B cell (primary cell): ENCODE measurements around the gene ITPR3. TPM values are rescaled to one million over a fixed set of nuclear protein-coding genes. Genes with fewer than 3 reads are reported as not detected.

Source experiments
- ATAC-seq: fragments of 200-7000 bp; cut with Tn5 transposase; one replicate; pipeline ENCODE4 v1.10.0; 2021; ENCODE audit warnings: low read depth, mild to moderate bottlenecking, moderate number of reproducible peaks, moderate library complexity
- CTCF ChIA-PET: fragments of 350-600 bp; sonication (Branson Sonifier 250); formaldehyde crosslinking; loops from one replicate; lab custom pipeline; 2021; ENCODE audit warnings: antibody characterized with exemption, inconsistent platforms; lab: Charles Lee
- POLR2A ChIA-PET: fragments of 350-600 bp; sonication (Branson Sonifier 250); formaldehyde crosslinking; loops from one replicate; lab custom pipeline; 2021; ENCODE audit warnings: antibody characterized with exemption; lab: Charles Lee
- DNase-seq: peaks from one replicate; pipeline ENCODE4 v3.0.0; 2013
- H2AFZ ChIP-seq: 2 replicates; pipeline ENCODE4 v1.6.1; 2012; ENCODE audit warnings: mild to moderate bottlenecking, low read depth, low read length; ENCODE audit not compliant: insufficient read depth, poor library complexity, severe bottlenecking
- H3K27ac ChIP-seq, 2 donors: 1 replicate in 1 of 2; 2 replicates in 1 of 2; pipeline ENCODE4 v1.5.1; 2012 to 2013; ENCODE audit warnings: low read length in 2 of 2, mild to moderate bottlenecking in 2 of 2, moderate library complexity in 1 of 2
- H3K27me3 ChIP-seq, 4 experiments: fragments of 200-600 bp in 1 of 4; sonication (generic) in 1 of 4; replicated peaks in 1 of 4; 1 replicate in 2 of 4; 2 replicates in 2 of 4; pipeline versions ENCODE4 v1.6.1 to v1.7.0; 2013 to 2016; ENCODE audit warnings: low read length in 3 of 4, mild to moderate bottlenecking in 2 of 4, mixed read lengths in 1 of 4, moderate library complexity in 1 of 4; ENCODE audit not compliant: insufficient read depth in 4 of 4, control insufficient read depth in 3 of 4; ENCODE audit errors: control extremely low read depth in 1 of 4
- H3K36me3 ChIP-seq, 2 experiments: replicated peaks in 1 of 2; 1 replicate in 1 of 2; 2 replicates in 1 of 2; pipeline versions ENCODE4 v1.6.1 to v1.7.1; 2013; ENCODE audit warnings: low read length in 1 of 2; ENCODE audit not compliant: insufficient read depth in 2 of 2, control insufficient read depth in 1 of 2; ENCODE audit errors: control extremely low read depth in 1 of 2, extremely low read depth in 1 of 2
- H3K4me1 ChIP-seq, 2 donors: fragments of 200-600 bp in 1 of 2; sonication (generic) in 1 of 2; 1 replicate in 1 of 2; 2 replicates in 1 of 2; pipeline versions ENCODE4 v1.5.1 to v1.6.1; 2013 to 2017; ENCODE audit warnings: low read length in 2 of 2; ENCODE audit not compliant: control insufficient read depth in 2 of 2, insufficient read depth in 2 of 2
- H3K4me2 ChIP-seq: replicated peaks from 2 replicates; pipeline ENCODE3; 2012; ENCODE audit warnings: mild to moderate bottlenecking, low read depth, low read length; ENCODE audit not compliant: poor library complexity, severe bottlenecking
- H3K4me3 ChIP-seq, 5 experiments: fragments of 200-600 bp in 1 of 5; sonication (generic) in 1 of 5; 1 replicate in 3 of 5; 2 replicates in 2 of 5; pipeline versions ENCODE4 v1.5.1 to v1.7.0; 2011 to 2016; ENCODE audit warnings: low read length in 4 of 5, mild to moderate bottlenecking in 4 of 5, low read depth in 2 of 5, control low read depth in 1 of 5, moderate library complexity in 1 of 5; ENCODE audit not compliant: insufficient read depth in 1 of 5; ENCODE audit errors: control extremely low read depth in 1 of 5, extremely low read depth in 1 of 5
- H3K79me2 ChIP-seq: fragments of 200-600 bp; sonication (generic); one replicate; pipeline ENCODE4 v1.6.0; 2016; ENCODE audit warnings: low read length; ENCODE audit not compliant: control insufficient read depth, insufficient read depth
- H3K9ac ChIP-seq: fragments of 200-600 bp; sonication (generic); 2 replicates; pipeline ENCODE4 v1.6.1; 2017; ENCODE audit warnings: mild to moderate bottlenecking, low read length, moderate library complexity
- H3K9me3 ChIP-seq, 3 donors: one replicate each; pipeline versions ENCODE4 v1.6.1 to v1.7.1; 2013; ENCODE audit warnings: low read length in 2 of 3; ENCODE audit not compliant: control insufficient read depth in 2 of 3, insufficient read depth in 1 of 3; ENCODE audit errors: control extremely low read depth in 1 of 3
- H4K20me1 ChIP-seq: 2 replicates; pipeline ENCODE4 v1.6.0; 2012; ENCODE audit warnings: mild to moderate bottlenecking, low read length; ENCODE audit not compliant: insufficient read depth, control insufficient read depth, poor library complexity, severe bottlenecking
- H3K27ac Mint-ChIP-seq: one replicate; pipeline ENCODE4 v1.8.0; 2021; ENCODE audit warnings: mixed read lengths
- H3K27me3 Mint-ChIP-seq: one replicate; pipeline ENCODE4 v1.8.0; 2021; ENCODE audit warnings: mixed read lengths
- H3K4me1 Mint-ChIP-seq: one replicate; pipeline ENCODE4 v1.8.0; 2021; ENCODE audit warnings: mixed read lengths
- H3K4me3 Mint-ChIP-seq: one replicate; pipeline ENCODE4 v1.8.0; 2021; ENCODE audit warnings: mixed read lengths
- H3K9me3 Mint-ChIP-seq: one replicate; pipeline ENCODE4 v1.8.0; 2022; ENCODE audit warnings: mixed read lengths; ENCODE audit not compliant: insufficient read depth
- EZH2 ChIP-seq: IDR thresholded peaks from 2 replicates; pipeline ENCODE4 v1.6.1; 2012; ENCODE audit warnings: borderline replicate concordance, low read depth, mild to moderate bottlenecking, moderate library complexity, low read length; ENCODE audit not compliant: insufficient read depth, poor library complexity, severe bottlenecking
- WGBS: methylation state at CpG from one replicate; pipeline ENCODE4 v1.1.5; 2013; ENCODE audit warnings: missing lambda C conversion rate; ENCODE audit not compliant: insufficient coverage; 5-methylcytosine and 5-hydroxymethylcytosine counted together
- intact Hi-C: fragments of 100-400 bp; cut with micrococcal nuclease; formaldehyde crosslinking; loops from one replicate; pipeline ENCODE4 v1.10.0; 2022
- polyA plus RNA-seq: library from polyadenylated mRNA; depleted of rRNA; stranded (reverse); fragments of >200 nt; gene quantifications from 2 replicates; pipeline ENCODE4 v1.2.3, GENCODE V29; 2012
- total RNA-seq, 2 donors: library from RNA; stranded (reverse); fragments of 120-200 nt in 1 of 2; gene quantifications; 1 replicate in 1 of 2; 2 replicates in 1 of 2; pipeline versions ENCODE4 v1.2.3 to v1.2.4, GENCODE V29; 2013 to 2022
- TF ChIP-seq, protein P1 (sequence below): fragments of 200-600 bp; IDR thresholded peaks from one replicate; pipeline ENCODE4 v1.8.0; 2022; ENCODE audit warnings: antibody characterized with exemption, mild to moderate bottlenecking

Gene ITPR3
- total and polyA plus RNA-seq, 2 donors (not counting 1 experiment from before 2014, with no cell fraction given), result 61.9 to 67.6 TPM

DNA sequence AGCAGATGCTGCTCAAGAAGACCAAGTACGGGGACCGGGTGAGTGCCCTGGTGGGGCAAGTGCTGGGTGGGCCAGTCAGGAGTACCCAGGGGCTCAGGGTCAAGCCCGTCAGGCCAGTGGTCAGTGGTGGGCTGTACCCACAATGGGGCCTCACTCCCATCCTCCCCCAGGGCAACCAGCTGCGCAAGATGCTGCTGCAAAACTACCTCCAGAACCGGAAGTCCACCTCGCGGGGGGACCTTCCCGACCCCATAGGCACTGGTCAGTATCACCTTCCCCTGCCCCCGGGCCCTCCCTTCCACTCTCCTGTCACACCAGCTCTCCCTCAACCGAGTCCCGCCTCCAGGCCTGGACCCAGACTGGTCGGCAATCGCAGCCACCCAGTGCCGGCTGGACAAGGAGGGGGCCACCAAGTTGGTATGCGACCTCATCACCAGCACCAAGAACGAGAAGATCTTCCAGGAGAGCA lies 63.3 kb downstream of the ITPR3 start:
- no peaks in the 10 kb centered on the region for H3K9me3 Mint-ChIP-seq
- H3K27ac Mint-ChIP-seq, result no peak overlapping the region
- Histone ChIP-seq H3K27ac (no peak overlapping the region), H3K4me1 (no peaks in the 10 kb centered on the region), H3K4me2 (no peak overlapping the region), H3K79me2 (no peaks in the 10 kb centered on the region), H2AFZ (no peak overlapping the region), H3K36me3 (peaks cover 0 to 84% of the 10 kb centered on the region in 2 experiments), H3K9ac (no peak overlapping the region), H3K27me3 (no peaks in the 10 kb centered on the region), H4K20me1 (no peaks in the 10 kb centered on the region), H3K9me3 (no peaks in the 10 kb centered on the region), H3K4me3 (no peak overlapping the region)
- no peak overlapping the region for H3K4me3 Mint-ChIP-seq
- no peak for TF ChIP-seq EZH2
- TF ChIP-seq, protein P1, sequence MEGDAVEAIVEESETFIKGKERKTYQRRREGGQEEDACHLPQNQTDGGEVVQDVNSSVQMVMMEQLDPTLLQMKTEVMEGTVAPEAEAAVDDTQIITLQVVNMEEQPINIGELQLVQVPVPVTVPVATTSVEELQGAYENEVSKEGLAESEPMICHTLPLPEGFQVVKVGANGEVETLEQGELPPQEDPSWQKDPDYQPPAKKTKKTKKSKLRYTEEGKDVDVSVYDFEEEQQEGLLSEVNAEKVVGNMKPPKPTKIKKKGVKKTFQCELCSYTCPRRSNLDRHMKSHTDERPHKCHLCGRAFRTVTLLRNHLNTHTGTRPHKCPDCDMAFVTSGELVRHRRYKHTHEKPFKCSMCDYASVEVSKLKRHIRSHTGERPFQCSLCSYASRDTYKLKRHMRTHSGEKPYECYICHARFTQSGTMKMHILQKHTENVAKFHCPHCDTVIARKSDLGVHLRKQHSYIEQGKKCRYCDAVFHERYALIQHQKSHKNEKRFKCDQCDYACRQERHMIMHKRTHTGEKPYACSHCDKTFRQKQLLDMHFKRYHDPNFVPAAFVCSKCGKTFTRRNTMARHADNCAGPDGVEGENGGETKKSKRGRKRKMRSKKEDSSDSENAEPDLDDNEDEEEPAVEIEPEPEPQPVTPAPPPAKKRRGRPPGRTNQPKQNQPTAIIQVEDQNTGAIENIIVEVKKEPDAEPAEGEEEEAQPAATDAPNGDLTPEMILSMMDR, result no peak
- DNase-seq (no peak), ATAC-seq (no peak)
- WGBS, result 94% methylated on average over 15 of the region's 16 CpGs
- ChIA-PET POLR2A (no interaction called here), CTCF (no interaction called here)
- intact Hi-C loops, result no loop called here
- no peaks in the 10 kb centered on the region for H3K27me3 Mint-ChIP-seq
- no peaks in the 10 kb centered on the region for H3K4me1 Mint-ChIP-seq

DNA sequence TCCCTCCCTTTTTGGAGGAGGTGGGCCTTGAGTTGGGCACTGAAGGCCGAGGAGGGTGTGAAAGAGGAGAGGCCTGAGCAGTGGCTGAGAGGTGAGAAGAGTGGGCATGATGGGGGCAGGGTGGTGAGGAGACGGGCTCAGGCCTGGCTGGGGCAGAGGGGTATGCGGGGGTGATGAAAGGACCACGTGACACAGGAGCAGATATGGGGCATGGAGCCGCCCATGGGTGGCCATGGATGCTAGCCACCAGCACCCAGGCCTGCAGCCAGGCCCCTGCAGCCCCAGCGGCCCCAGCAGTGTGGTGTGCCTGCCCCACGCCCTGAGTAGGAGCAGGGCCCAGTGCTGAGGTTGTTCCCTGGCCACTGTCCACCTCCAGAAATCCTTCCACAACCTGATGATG lies 63.9 kb downstream of the ITPR3 start:
- Histone ChIP-seq H3K4me2 (no peak overlapping the region), H4K20me1 (no peaks in the 10 kb centered on the region), H3K27me3 (no peaks in the 10 kb centered on the region), H3K4me3 (no peak overlapping the region), H3K9me3 (no peaks in the 10 kb centered on the region), H3K79me2 (no peaks in the 10 kb centered on the region), H2AFZ (no peak overlapping the region), H3K36me3 (peaks cover 0 to 84% of the 10 kb centered on the region in 2 experiments), H3K9ac (no peak overlapping the region), H3K4me1 (no peaks in the 10 kb centered on the region), H3K27ac (no peak overlapping the region)
- Mint-ChIP-seq H3K9me3 (no peaks in the 10 kb centered on the region), H3K27ac (no peak overlapping the region), H3K27me3 (no peaks in the 10 kb centered on the region), H3K4me3 (no peak overlapping the region), H3K4me1 (no peaks in the 10 kb centered on the region)
- TF ChIP-seq EZH2, result no peak
- TF ChIP-seq, protein P1, result no peak
- WGBS, result 100% methylated on average over 6 of the region's 7 CpGs
- ATAC-seq (no peak), DNase-seq (no peak)
- ChIA-PET POLR2A (no interaction called here), CTCF (no interaction called here)
- intact Hi-C loops, result no loop called here
